HL-60 (cell line): ENCODE data around the gene POC1A.

Experiments used
- DNase-seq, 2 experiments: peaks; one replicate each; pipeline ENCODE4 v3.0.0-alpha.2; 2010 to 2020; ENCODE audit warnings: low read depth in 1 of 2, low spot score in 1 of 2
- H3K27ac ChIP-seq: fragments of 250-450 bp; sonication (Bioruptor Pico); replicated peaks from 2 replicates; pipeline ENCODE4 v1.5.1; 2020; ENCODE audit warnings: mild to moderate bottlenecking, moderate library complexity
- H3K27me3 ChIP-seq: fragments of 250-450 bp; sonication (Bioruptor Pico); 2 replicates; pipeline ENCODE4 v1.5.1; 2021; ENCODE audit warnings: mild to moderate bottlenecking, moderate library complexity; ENCODE audit not compliant: insufficient read depth, poor library complexity, severe bottlenecking
- H3K4me3 ChIP-seq: replicated peaks from 2 replicates; pipeline ENCODE4 v1.5.1; 2011; ENCODE audit warnings: mild to moderate bottlenecking, control low read depth, low read length; ENCODE audit not compliant: insufficient read depth
- CTCF ChIP-seq: IDR thresholded peaks from one replicate; pipeline ENCODE4 v1.5.1; 2011; ENCODE audit warnings: low read length, control low read depth, inconsistent platforms; ENCODE audit not compliant: insufficient read depth
- GABPA ChIP-seq: IDR thresholded peaks from 2 replicates; pipeline ENCODE4 v1.6.1; 2012; ENCODE audit warnings: low read depth
- POLR2AphosphoS5 ChIP-seq: IDR thresholded peaks from 2 replicates; pipeline ENCODE4 v1.6.1; 2012; ENCODE audit warnings: low read depth
- REST ChIP-seq: IDR thresholded peaks from 2 replicates; pipeline ENCODE4 v1.6.1; 2012; ENCODE audit warnings: low read depth; ENCODE audit not compliant: insufficient replicate concordance
- SPI1 ChIP-seq: IDR thresholded peaks from 2 replicates; pipeline ENCODE4 v1.6.1; 2012; ENCODE audit warnings: low read depth, mild to moderate bottlenecking, borderline replicate concordance

Gene POC1A

GRCh38 chr3:52031896-52032295 lies 122.3 kb downstream of the POC1A start:
- no peak overlapping the region for H3K27ac ChIP-seq
- no peak for DNase-seq
- no peak overlapping the region for H3K4me3 ChIP-seq
- H3K27me3 ChIP-seq, result no peaks in the 10 kb centered on the region
- TF ChIP-seq SPI1, result no peak
- no peak for TF ChIP-seq GABPA
- TF ChIP-seq POLR2AphosphoS5, result no peak
- TF ChIP-seq REST, result no peak
- no peak for TF ChIP-seq CTCF

GRCh38 chr3:52030714-52031310 lies 123.4 kb downstream of the POC1A start:
- no peak overlapping the region for H3K27ac ChIP-seq
- DNase-seq, result no peak
- no peak overlapping the region for H3K4me3 ChIP-seq
- H3K27me3 ChIP-seq, result no peaks in the 10 kb centered on the region
- no peak for TF ChIP-seq CTCF
- TF ChIP-seq REST, result no peak
- TF ChIP-seq SPI1, result no peak
- no peak for TF ChIP-seq GABPA
- TF ChIP-seq POLR2AphosphoS5, result no peak

- no peaks in the 10 kb centered on the region for H3K27me3 ChIP-seq
- H3K27ac ChIP-seq, result no peak overlapping the region
- DNase-seq, result no peak
- TF ChIP-seq CTCF, result no peak
- TF ChIP-seq GABPA, result no peak
- TF ChIP-seq REST, result no peak
- TF ChIP-seq POLR2AphosphoS5, result no peak
- TF ChIP-seq SPI1, result no peak
- H3K4me3 ChIP-seq, result no peak overlapping the region
Measured at GRCh38 chr3:52029535-52029934, 124.7 kb downstream of the POC1A start.
